K562 (cell line): Measurements from ENCODE around the gene IL23A. TPM values are rescaled to one million over a fixed set of nuclear protein-coding genes. Genes with fewer than 3 reads are reported as not detected.

Experiments used
- E2F5 ChIP-seq: sonication (generic); formaldehyde crosslinking; IDR thresholded peaks from 2 replicates; pipeline ENCODE4 v1.8.0; 2022; ENCODE audit warnings: mild to moderate bottlenecking, missing genetic modification reagents
- ETV6 ChIP-seq, 3 experiments: fragments of 150-350 bp in 1 of 3; sonication (generic) in 1 of 3; formaldehyde crosslinking in 1 of 3; IDR thresholded peaks; 2 replicates each; pipeline versions ENCODE4 v1.6.1 to v1.8.0; 2014 to 2022; ENCODE audit warnings: borderline replicate concordance in 2 of 3, low read depth in 2 of 3, antibody characterized with exemption in 1 of 3, low read length in 1 of 3, mild to moderate bottlenecking in 1 of 3, missing genetic modification reagents in 1 of 3
- FOXM1 ChIP-seq, 2 experiments: fragments of 450-650 bp in 1 of 2; sonication (generic) in 1 of 2; formaldehyde crosslinking in 1 of 2; IDR thresholded peaks; 2 replicates each; pipeline versions ENCODE4 v1.6.1 to v1.9.0; 2017 to 2022; ENCODE audit warnings: low read depth in 2 of 2, mild to moderate bottlenecking in 2 of 2, missing genetic modification reagents in 1 of 2, moderate library complexity in 1 of 2
- FOXP1 ChIP-seq: sonication (generic); formaldehyde crosslinking; IDR thresholded peaks from 2 replicates; pipeline ENCODE4 v1.8.0; 2022; ENCODE audit warnings: mild to moderate bottlenecking, missing genetic modification reagents
- KLF13 ChIP-seq: fragments of 450-650 bp; IDR thresholded peaks from 2 replicates; pipeline ENCODE4 v1.6.1; 2016; ENCODE audit warnings: missing genetic modification characterization, low read depth, mild to moderate bottlenecking, missing compliant biosample characterization, moderate library complexity, borderline replicate concordance
- MAZ ChIP-seq, 2 experiments: fragments of 450-650 bp in 1 of 2; sonication (generic) in 1 of 2; formaldehyde crosslinking; IDR thresholded peaks in 1 of 2; conservative IDR thresholded peaks in 1 of 2; 2 replicates each; pipeline versions ENCODE4 v1.4.0 to v1.5.0; 2020; ENCODE audit warnings: mild to moderate bottlenecking in 1 of 2, missing genetic modification reagents in 1 of 2
- MCM3 ChIP-seq: fragments of 450-650 bp; IDR thresholded peaks from 2 replicates; pipeline ENCODE4 v1.6.1; 2016
- MEIS2 ChIP-seq: fragments of 450-650 bp; IDR thresholded peaks from 2 replicates; pipeline ENCODE4 v1.6.1; 2014; ENCODE audit warnings: mild to moderate bottlenecking; ENCODE audit not compliant: partially characterized antibody
- MYBL2 ChIP-seq, 2 experiments: fragments of 450-650 bp in 1 of 2; sonication (generic) in 1 of 2; formaldehyde crosslinking in 1 of 2; IDR thresholded peaks; 2 replicates each; pipeline versions ENCODE4 v1.6.1 to v1.8.1; 2017 to 2022; ENCODE audit warnings: borderline replicate concordance in 1 of 2, inconsistent platforms in 1 of 2, low read depth in 1 of 2, mild to moderate bottlenecking in 1 of 2, missing genetic modification reagents in 1 of 2, moderate library complexity in 1 of 2
- SMARCE1 ChIP-seq: fragments of 450-650 bp; IDR thresholded peaks from 2 replicates; pipeline ENCODE4 v1.7.1; 2016; ENCODE audit warnings: mild to moderate bottlenecking
- TCFL5 ChIP-seq: fragments of 250-450 bp; sonication (Bioruptor Pico); conservative IDR thresholded peaks from 2 replicates; pipeline ENCODE4 v1.6.1; 2021; ENCODE audit warnings: mild to moderate bottlenecking, moderate library complexity, matching md5 sums
- UBTF ChIP-seq, 2 experiments: IDR thresholded peaks; 2 replicates each; pipeline ENCODE4 v1.6.1; 2012; ENCODE audit warnings: improper control_type of control experiment in 2 of 2, low read depth in 2 of 2, low read length in 2 of 2, borderline replicate concordance in 1 of 2
- ZNF280B ChIP-seq: fragments of 250-450 bp; sonication (Bioruptor Pico); IDR thresholded peaks from 2 replicates; pipeline ENCODE4 v1.5.1; 2021; ENCODE audit warnings: mild to moderate bottlenecking
- ZNF639 ChIP-seq, 2 experiments: fragments of 200-800 bp in 1 of 2; sonication (Bioruptor generic) in 1 of 2; sonication (generic) in 1 of 2; formaldehyde crosslinking in 1 of 2; IDR thresholded peaks in 1 of 2; conservative IDR thresholded peaks in 1 of 2; 2 replicates each; pipeline versions ENCODE4 v1.5.0 to v1.6.1; 2016 to 2020; ENCODE audit warnings: missing compliant biosample characterization in 1 of 2, missing genetic modification characterization in 1 of 2, missing genetic modification reagents in 1 of 2
- ZNF740 ChIP-seq, 3 experiments: fragments of 200-800 bp in 1 of 3; sonication (Bioruptor generic) in 1 of 3; sonication (generic) in 1 of 3; formaldehyde crosslinking in 1 of 3; IDR thresholded peaks; 2 replicates each; pipeline versions ENCODE4 v1.6.1 to v1.8.0; 2016 to 2022; ENCODE audit warnings: mild to moderate bottlenecking in 2 of 3, missing compliant biosample characterization in 2 of 3, missing genetic modification characterization in 2 of 3, missing genetic modification reagents in 1 of 3
- polyA plus RNA-seq, 8 experiments: library from polyadenylated mRNA; depleted of rRNA in 4 of 8; stranded (reverse) in 5 of 8; unstranded in 3 of 8; fragments of >200 nt; fragmentation: Nextera tagmentation in 2 of 8; fragmentation: Illumina TruSeq in 1 of 8; extraction: Ambion mirVana in 2 of 8; extraction: Trizol in 1 of 8; gene quantifications; 2 replicates each; pipeline versions ENCODE4 v1.2.1 to v1.2.3, GENCODE V29; 2011 to 2014; ENCODE audit warnings: inconsistent platforms in 1 of 8, missing spikeins in 1 of 8
- total RNA-seq, 7 experiments: library from RNA; depleted of rRNA in 6 of 7; stranded (reverse); fragments of >200 nt in 6 of 7; fragmentation: Illumina TruSeq in 2 of 7; extraction: Trizol in 2 of 7; gene quantifications; 2 replicates each; pipeline versions ENCODE4 v1.2.1 to v1.2.3, GENCODE V29; 2011 to 2021; ENCODE audit warnings: low replicate concordance in 1 of 7

Gene IL23A
- total and polyA plus RNA-seq, 9 of the 15 experiments (the other 6 are each of a cell fraction or from before 2014, with no cell fraction given) = 4.4 to 37.2 (median 9.6) TPM

GRCh38 chr12:56359851-56360767 is 21.4 kb downstream of the IL23A start, which contains the start of gene STAT2 (continued):
- TF ChIP-seq MYBL2 (IDR thresholded peaks at IDR 0.05; ENCODE audit: low read depth) (no peak), MYBL2 (CRISPR knock-in tag; IDR thresholded peaks at IDR 0.05; ENCODE audit: borderline replicate concordance) (no peak), MAZ (CRISPR knock-in tag; conservative IDR thresholded peaks at IDR 0.05 in 1 of 2, IDR thresholded peaks at IDR 0.05 in 1 of 2) (peak; percentile 80; a peak in 3 of 4 replicates), E2F5 (CRISPR knock-in tag) (0 out of 2 replicates have a peak, but pooled peaks have one; percentile 19), ETV6 (IDR thresholded peaks at IDR 0.05; ENCODE audit: borderline replicate concordance in 1 of 2, low read depth in 2 of 2, low read length in 1 of 2) (no peak), ETV6 (CRISPR knock-in tag; IDR thresholded peaks at IDR 0.05; ENCODE audit: borderline replicate concordance) (no peak), UBTF (IDR thresholded peaks at IDR 0.05; ENCODE audit: borderline replicate concordance in 1 of 2, low read depth in 2 of 2, low read length in 2 of 2) (no peak), ZNF740 (CRISPR knock-in tag; IDR thresholded peaks at IDR 0.05) (no peak; the same call in 1 of the 2 replicates), ZNF740 (tag; IDR thresholded peaks at IDR 0.05) (no peak; a peak in 1 of 4 replicates), SMARCE1 (no peak), ZNF639 (CRISPR knock-in tag; conservative IDR thresholded peaks at IDR 0.05 in 1 of 2, IDR thresholded peaks at IDR 0.05 in 1 of 2) (peak in 1 of 2 experiments; percentile 25; a peak in 1 of 4 replicates), MCM3 (no peak), TCFL5 (no peak), KLF13 (no peak), MEIS2 (peak; percentile 57), ZNF280B (no peak), FOXM1 (IDR thresholded peaks at IDR 0.05; ENCODE audit: low read depth) (peak; percentile 54; the same call in 1 of the 2 replicates), FOXM1 (CRISPR knock-in tag; IDR thresholded peaks at IDR 0.05; ENCODE audit: low read depth) (no peak), FOXP1 (CRISPR knock-in tag) (no peak)
